ENCODE measurements around the gene SPTSSB.
A peak's percentile ranks its signal among the peaks of the same experiment; 100 is the strongest.

SPTSSB gene

GRCh38 chr3:161413127-161413854, 42.0 kb upstream of the SPTSSB start:
- no peak overlapping the region for H3K4me3 ChIP-seq (replicated peaks; ENCODE audit: low read depth, low read length)
- no peak for TF ChIP-seq CTCF (IDR thresholded peaks at IDR 0.05; ENCODE audit: low read length, missing control alignments)
- DNase-seq (ENCODE audit: low read depth): peak; percentile 69

GRCh38 chr3:161412123-161412522, 40.8 kb upstream of the SPTSSB start:
- no peak for TF ChIP-seq CTCF (IDR thresholded peaks at IDR 0.05; ENCODE audit: low read length, missing control alignments)
- no peak overlapping the region for H3K4me3 ChIP-seq (replicated peaks; ENCODE audit: low read depth, low read length)
- DNase-seq (ENCODE audit: low read depth): no peak

GRCh38 chr3:161409858-161410257, 38.5 kb upstream of the SPTSSB start:
- H3K4me3 ChIP-seq (replicated peaks; ENCODE audit: low read depth, low read length): no peak overlapping the region
- DNase-seq (ENCODE audit: low read depth): no peak
- TF ChIP-seq CTCF (IDR thresholded peaks at IDR 0.05; ENCODE audit: low read length, missing control alignments): no peak

- peak; percentile 63 for DNase-seq (ENCODE audit: low read depth)
- TF ChIP-seq CTCF (IDR thresholded peaks at IDR 0.05; ENCODE audit: low read length, missing control alignments): peak; percentile 64
- H3K4me3 ChIP-seq (replicated peaks; ENCODE audit: low read depth, low read length): no peak overlapping the region
Observed at GRCh38 chr3:161409069-161409468, 37.8 kb upstream of the SPTSSB start.

- no peak for TF ChIP-seq CTCF (IDR thresholded peaks at IDR 0.05; ENCODE audit: low read length, missing control alignments)
- H3K4me3 ChIP-seq (replicated peaks; ENCODE audit: low read depth, low read length): no peak overlapping the region
- DNase-seq (ENCODE audit: low read depth): no peak
Observed at GRCh38 chr3:161406594-161407555, 35.6 kb upstream of the SPTSSB start.

GRCh38 chr3:161405836-161406235, 34.5 kb upstream of the SPTSSB start:
- TF ChIP-seq CTCF (IDR thresholded peaks at IDR 0.05; ENCODE audit: low read length, missing control alignments): no peak
- no peak for DNase-seq (ENCODE audit: low read depth)
- no peak overlapping the region for H3K4me3 ChIP-seq (replicated peaks; ENCODE audit: low read depth, low read length)
